GM21529 (cell line): ENCODE results near the gene SLC38A11.

Experiments used
- ATAC-seq: cut with Tn5 transposase; IDR thresholded peaks from one replicate; pipeline ENCODE4 v1.9.1; 2021; ENCODE audit not compliant: unreplicated experiment

The SLC38A11 gene

GRCh38 chr2:164846276-164846675, 109.0 kb downstream of the SLC38A11 start:
- ATAC-seq, result no peak
